AG04449 (cell line): ENCODE data around the gene NLRP9.

ENCODE experiments used
- CTCF ChIA-PET: fragments of 350-600 bp; formaldehyde crosslinking; extraction: SDS; loops from one replicate; lab custom pipeline; 2021; ENCODE audit warnings: antibody characterized with exemption; lab: Yijun Ruan, JAX
- POLR2A ChIA-PET: fragments of 400-600, 350-600 bp; formaldehyde crosslinking; extraction: SDS; loops from one replicate; lab custom pipeline; 2020; ENCODE audit warnings: antibody characterized with exemption, inconsistent platforms; lab: Yijun Ruan, JAX
- DNase-seq: peaks from one replicate; pipeline ENCODE4 v3.0.0-alpha.2; 2010; ENCODE audit warnings: low read depth, low spot score
- H3K4me3 ChIP-seq: 2 replicates; pipeline ENCODE4 v1.5.1; 2011; ENCODE audit warnings: low read depth, mild to moderate bottlenecking, control low read depth, low read length
- CTCF ChIP-seq: IDR thresholded peaks from one replicate; pipeline ENCODE4 v1.5.1; 2011; ENCODE audit warnings: mild to moderate bottlenecking, moderate library complexity, low read length, control low read depth, inconsistent platforms; ENCODE audit not compliant: insufficient read depth; ENCODE audit errors: missing control alignments

The NLRP9 gene

GRCh38 chr19:55703790-55704215 is 34.4 kb downstream of the NLRP9 start:
- TF ChIP-seq CTCF: peak; percentile 62
- POLR2A ChIA-PET: no interaction called here

GRCh38 chr19:55702131-55702627 is 36.0 kb downstream of the NLRP9 start:
- ChIA-PET CTCF (no interaction called here), POLR2A (no interaction called here)

More at GRCh38 chr19:55703790-55704215, 34.4 kb downstream of the NLRP9 start:
- CTCF ChIA-PET: no interaction called here
- H3K4me3 ChIP-seq: no peak overlapping the region
- no peak for DNase-seq

DNA sequence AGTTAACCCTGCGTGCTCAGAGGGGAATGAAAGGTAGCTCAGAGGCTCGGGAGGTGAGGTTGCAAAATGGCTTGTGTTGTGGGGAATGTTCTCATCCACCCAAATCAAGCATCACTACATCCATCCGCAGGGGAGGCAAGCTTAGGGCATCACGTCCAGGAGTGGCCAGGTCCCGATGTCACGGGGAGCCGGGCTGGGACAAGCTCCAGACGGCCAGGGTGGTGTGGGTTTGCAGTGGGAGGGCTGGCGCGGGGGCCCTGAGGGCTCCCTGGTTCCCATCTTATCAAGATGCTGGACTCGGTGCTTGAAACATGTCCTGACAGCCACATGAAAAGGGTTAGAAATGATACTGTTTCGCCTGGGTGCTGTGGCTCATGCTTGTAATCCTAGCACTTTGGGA is 37.4 kb downstream of the NLRP9 start:
- ChIA-PET POLR2A (no interaction called here), CTCF (no interaction called here)
- H3K4me3 ChIP-seq: no peak overlapping the region
- TF ChIP-seq CTCF: no peak
- DNase-seq: no peak

More at GRCh38 chr19:55702131-55702627, 36.0 kb downstream of the NLRP9 start:
- no peak overlapping the region for H3K4me3 ChIP-seq
- DNase-seq: no peak
- TF ChIP-seq CTCF: no peak

- POLR2A ChIA-PET: no interaction called here
- no peak overlapping the region for H3K4me3 ChIP-seq
- CTCF ChIA-PET: no interaction called here
- DNase-seq: no peak
- no peak for TF ChIP-seq CTCF
Measured at GRCh38 chr19:55699221-55699620, 39.0 kb downstream of the NLRP9 start.

GRCh38 chr19:55698256-55698655 is 39.9 kb downstream of the NLRP9 start:
- no peak for DNase-seq
- no peak overlapping the region for H3K4me3 ChIP-seq
- TF ChIP-seq CTCF: no peak
- ChIA-PET CTCF (no interaction called here), POLR2A (no interaction called here)

DNA sequence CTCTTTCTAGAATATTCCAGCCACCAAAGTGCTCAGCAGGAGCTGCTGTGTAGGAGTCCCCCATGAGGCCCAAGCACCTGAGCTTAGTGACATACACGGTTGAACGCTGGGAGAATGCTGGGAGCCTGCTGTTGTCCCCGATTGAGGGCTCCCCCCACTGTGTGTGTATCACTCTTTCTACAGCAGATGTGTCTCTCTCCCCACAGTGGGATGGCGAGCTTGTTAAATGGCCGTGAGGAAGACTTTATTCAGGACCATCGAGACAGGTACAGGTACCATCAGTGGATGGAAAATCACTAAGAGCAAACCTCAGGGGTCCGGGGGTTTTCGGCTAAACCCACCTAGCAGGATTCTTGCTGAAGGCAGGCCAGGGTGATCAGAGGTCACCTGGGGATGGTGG is 40.5 kb downstream of the NLRP9 start:
- no peak overlapping the region for H3K4me3 ChIP-seq
- CTCF ChIA-PET: no interaction called here
- DNase-seq: no peak
- POLR2A ChIA-PET: no interaction called here
- no peak for TF ChIP-seq CTCF
